CD4-positive, alpha-beta T cell treated with Interleukin-4 for 1 hour (primary cell): Measurements from ENCODE around the gene PARN.
A peak's percentile ranks its signal among the peaks of the same experiment; 100 is the strongest.
"Not testable (repeated sequence)": the region's sequence is repeated elsewhere in the genome, so short reads cannot be mapped to it uniquely, and the experiment has no call there.

Source experiments
- DNase-seq, 2 donors: peaks; one replicate each; pipeline ENCODE4 v3.0.0-alpha.2; 2020 to 2022

The PARN gene

DNA sequence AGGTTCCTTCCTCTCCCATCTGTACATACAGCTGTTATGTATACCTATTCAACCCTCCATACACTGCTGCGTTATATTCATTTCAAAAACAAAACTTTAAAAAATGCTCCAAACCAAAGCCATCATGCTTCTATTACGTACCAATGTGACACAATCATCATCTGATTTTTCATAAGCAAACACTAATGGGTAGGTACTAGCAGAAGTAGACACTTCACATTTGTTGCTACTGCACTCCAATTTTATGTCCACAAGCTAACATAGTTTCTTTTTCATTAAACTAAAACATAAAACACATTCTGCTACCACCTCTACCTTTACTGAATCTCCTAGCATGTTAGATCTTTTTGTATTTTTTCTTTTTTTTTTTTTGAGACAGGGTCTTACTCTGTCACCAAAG lies 57.5 kb downstream of the PARN start:
- DNase-seq, result no peak

DNA sequence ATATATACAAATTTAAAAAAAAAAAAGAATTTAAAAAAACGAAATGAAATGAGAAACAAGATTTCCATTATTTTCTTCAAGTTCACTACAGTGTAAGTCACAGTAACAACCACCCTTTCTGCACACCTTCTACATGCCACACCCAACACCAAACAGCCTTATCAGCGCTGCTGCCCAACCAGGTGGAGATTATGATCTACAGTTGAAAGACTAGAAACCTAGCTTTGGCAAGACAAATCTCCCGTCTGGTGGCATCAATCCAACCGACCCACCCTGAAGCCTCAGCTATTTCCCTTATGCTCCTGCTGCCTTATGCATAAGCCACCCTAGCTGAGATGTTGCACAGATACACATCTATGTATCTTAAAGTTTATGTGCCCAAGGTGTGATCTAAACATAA lies 60.8 kb downstream of the PARN start:
- no peak for DNase-seq

DNA sequence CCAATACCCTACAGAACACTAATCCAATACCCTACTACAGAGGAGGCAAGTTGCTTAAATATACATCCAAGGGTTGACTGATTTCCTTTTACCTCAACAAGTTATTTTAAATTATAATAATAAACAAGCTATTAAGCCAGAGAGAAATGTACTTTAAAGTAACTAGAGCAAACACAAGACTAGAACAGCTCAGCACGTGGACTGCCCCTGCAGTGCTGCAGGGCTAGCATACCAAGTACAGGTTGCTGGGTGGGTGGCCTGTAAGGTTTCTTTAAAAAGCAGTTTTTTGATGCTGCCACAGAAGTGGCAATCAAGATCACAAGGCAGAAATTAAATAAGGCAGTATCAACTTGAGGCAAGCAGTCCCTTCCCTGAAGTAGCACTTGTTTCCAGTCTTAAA lies 63.5 kb downstream of the PARN start:
- DNase-seq, result no peak

DNA sequence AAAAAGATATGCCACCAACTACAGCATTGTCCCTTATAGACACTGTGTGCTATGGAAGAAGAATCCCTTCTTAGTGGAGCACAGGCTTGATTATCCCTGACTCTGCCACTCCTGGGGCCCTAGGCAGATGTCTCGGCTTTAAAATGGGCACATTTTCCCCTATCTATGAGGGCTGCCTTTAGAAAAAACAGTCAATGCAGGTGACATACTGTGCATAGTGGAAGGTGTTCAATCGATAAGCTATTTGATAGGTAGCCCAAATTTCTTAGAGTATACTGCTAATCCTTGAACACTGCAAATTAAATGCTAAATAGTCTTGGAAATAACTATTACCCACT lies 64.4 kb downstream of the PARN start:
- DNase-seq, result no peak

DNA sequence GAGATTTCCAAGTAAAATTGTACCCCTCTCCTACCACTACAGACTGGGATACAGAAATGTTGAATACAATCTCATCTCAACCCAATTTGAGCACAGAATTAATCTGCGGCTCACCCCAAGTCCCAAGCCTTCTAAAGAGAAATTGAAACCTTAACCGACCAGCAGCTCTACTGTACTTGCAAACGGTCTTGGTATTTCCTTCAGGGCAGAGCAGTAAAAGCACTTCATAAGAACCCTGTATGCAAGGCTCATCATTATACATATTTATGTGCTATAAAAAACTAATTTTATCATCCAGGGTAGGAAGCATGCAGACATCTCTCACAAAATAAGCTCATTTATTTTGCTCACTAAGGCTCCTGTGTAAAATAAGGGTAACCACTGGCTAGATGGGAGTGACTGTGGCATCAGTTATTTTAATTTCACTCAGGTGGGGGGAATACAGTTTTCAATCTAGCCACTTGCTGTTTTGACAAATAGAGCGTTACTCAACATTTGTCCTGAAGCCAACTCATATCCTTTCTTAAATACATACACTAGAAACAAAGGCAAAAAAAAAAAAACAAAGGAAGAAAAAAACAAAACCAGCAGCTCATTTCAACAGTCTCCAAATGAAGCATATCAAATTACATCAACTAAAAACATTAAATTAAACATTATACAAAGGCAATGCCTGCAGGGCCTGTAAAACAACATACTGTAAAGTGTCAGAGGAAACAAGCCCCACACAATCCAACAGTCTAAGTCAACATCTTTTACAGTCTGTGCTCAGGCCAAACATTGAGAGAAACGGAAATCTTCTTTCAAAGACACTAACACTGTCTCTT lies 65.0 kb downstream of the PARN start:
- DNase-seq, result no peak

DNA sequence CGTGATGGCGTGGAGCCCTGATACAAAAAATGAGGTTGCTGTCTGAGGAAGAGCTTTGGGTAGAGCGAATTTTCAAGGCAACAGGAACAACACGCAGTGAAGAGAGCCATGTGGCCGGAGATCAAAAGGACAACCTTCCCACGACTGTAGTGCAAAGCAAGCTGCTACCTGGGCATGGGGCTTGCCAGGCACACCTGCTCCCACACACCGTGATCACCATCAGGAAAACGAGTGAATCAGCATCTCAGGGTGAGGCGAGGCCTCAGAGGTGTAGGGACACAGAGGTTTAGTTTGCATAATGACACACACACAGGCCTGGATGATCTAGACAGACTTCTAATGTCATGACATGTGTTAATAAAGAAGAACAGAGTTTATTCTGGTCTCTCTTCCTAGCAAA lies 65.7 kb downstream of the PARN start:
- no peak for DNase-seq

DNA sequence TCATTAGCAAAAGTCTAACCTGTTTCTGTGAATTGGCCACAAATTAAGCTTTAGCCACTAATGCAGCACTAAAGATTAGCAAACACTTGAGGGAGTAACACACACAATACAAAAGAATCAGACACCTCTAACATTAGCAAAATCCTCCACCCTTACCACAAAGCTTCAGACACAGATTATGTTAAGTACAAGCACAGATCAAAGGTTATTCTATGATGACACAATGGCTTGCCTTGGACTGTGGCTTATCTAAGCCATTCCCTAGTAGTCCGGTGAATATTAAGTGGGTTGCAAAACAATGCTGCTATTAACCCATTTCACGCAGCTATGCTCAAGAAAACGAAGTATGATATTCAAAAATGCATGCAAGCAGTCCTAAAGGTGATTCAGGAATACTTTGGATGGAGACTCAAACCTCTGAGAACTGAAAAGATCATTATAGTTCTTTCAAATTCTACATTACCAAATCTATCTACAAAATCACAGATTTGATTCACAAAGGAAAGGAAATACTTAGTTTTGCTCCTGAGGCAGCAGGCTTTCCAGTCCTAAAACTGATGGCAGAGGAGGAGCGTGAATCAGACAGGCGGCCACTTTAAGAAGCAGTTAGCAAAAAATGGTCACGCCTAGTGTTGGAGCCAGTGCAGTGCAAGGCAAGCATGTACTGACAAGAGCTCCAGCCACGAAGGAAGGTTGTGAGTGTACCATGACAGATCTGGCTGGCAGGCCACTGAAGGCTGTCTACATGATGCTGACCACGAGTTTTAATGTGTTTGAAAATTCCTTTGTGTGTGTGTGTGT lies 67.2 kb downstream of the PARN start:
- no peak for DNase-seq

DNA sequence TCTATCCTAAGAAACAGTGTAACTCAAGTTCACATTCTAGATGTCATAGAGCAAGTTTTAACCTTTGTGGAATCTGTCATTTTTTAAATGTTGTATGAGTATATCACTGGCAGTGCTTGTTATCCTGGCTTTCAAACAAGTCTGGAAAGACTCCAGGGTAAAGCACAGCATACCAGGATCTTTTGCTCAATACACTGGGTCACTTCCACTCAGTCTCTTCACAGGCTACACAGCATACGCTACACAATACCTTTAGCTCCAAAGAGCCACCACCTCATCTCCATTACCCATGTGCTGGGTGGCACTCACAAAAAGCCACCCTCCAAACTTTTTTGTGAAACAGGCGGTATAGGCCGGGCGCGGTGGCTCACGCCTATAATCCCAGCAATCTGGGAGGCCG lies 69.5 kb downstream of the PARN start:
- no peak for DNase-seq

DNA sequence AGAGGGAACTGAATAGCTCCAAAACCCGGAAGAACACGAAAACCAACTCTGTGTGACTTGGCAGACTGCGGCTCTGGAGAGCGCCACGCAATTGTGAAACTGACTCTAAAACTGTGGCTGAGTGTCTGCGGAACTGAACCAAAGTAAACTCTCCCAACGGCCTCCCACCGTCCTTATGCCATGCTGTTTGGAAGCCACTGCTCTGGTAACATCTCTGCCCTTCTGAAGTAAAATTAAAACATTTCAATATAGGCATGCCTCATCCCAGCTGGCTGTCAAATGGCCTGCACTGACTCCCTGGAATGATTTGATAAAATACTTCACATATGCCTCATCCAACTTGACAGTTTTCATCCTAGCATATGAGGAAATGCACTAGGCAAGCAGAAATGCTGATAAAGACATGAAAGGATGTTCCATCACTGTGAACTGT lies 70.2 kb downstream of the PARN start:
- DNase-seq, result no peak

DNA sequence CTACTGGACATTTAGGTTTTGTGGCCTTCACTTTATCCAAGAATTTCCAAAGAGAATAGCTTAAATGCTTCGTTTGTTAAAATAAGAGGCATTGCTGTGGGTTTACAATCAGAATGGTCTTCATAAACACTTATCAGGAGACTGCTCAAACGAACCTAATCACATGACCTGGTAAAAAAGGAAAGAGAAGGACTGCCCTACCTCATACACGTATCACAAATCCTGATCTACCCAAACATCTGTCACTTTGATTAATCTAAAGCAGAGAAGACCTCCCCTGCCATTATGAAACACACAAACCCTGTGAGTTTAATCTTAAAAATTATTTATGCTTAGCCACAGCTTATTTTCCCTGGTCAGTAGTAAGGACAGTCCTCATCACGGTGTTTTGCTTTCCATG lies 76.6 kb downstream of the PARN start:
- no peak for DNase-seq

DNA sequence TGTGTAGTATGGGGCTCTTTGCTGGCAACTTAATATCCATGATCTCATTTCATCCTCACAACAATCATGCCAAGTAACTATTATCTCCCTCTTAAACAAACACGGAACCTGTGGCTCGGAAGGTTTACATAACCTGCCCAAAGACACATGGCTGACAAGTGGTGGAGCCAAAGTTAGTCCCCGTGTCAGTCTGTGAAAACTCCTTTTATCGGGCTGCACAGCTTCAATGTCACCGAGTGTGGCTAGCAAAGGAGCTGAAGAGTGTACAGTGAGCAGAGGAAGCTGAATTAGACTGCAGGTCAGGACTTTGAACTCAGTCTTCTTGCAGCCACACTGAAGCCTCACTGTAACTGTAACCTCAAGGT lies 80.3 kb downstream of the PARN start:
- DNase-seq, result no peak

DNA sequence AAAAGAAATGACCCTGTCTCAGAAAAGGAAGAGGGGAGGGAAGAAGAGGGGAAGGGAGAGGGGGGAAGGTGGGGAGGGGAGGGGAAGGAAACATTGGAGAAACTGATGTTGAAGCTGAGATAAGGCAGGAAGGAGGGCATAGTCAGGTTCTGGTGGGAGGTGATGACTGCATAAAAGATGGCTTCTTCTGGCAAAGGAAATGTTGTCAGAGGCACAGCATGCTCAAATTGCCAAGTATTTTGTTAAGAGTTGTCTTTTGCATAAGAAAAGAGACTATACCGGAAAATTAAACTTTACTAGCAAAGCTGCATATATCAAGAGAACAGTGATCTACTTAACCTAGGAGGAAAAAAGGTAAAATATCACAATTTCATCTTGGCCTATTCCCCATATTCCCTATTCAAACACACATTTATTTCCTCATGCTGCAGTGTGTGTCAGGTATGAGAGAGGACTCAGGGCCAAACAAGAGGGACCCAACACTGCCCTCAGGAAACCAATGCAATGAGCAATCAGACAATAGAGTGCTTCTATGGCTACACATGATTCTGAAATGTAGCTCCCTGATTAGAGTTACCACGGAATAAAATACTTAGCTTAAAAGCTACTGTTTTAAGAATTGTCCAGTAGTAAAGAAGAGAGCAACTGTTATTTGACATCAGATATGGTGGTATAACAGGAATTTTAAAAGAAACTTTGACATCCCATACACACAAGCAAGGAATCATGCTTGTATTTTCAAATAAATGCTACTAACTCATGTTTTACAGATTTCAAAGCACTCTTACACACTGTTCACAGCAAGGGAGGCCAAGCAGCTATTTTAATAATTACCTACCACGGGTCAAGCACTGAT lies 80.9 kb downstream of the PARN start:
- DNase-seq, result no peak

DNA sequence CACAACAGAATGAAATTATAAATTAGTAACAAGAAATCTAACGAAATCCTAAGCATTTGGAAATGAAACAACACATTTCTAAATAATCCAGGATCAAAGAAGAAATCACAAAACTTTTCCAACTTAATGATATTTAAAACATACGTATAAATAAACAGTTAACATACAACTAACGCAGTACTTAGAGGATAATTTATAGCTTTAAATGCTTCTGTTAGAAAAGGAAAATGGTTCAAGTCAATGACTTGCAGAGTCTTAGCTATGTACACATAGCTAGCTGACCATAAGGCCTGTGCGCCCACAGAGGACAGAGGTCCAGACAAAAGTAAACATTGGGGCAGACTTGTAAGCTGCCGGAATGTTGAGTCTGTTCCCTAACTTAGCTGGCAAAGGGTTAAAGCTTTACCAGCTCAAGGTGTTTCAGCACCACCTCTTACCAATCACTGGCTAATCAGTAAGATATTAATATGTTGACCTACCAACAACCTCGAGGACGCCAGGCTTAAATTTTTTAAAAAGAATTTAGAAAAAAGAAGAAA lies 84.6 kb downstream of the PARN start:
- DNase-seq, result no peak

DNA sequence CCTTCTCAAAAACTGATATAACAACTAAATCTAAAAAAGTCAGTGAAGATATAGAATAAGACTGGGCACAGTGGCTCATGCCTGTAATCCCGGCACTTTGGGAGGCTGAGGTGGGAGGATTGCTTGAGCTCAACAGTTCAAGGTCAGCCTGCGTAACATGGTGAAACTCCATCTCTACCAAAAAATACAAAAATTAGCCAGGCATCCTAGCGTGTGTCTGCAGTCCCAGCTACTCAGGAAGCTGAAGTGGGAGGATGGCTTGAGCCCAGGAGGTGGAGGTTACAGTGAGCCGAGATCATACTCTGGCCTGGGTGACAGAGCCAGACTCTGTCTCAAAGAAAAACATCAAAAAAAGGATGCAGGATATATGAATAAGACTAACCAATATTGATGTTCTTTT lies 85.2 kb downstream of the PARN start:
- DNase-seq, result not testable (repeated sequence)

DNA sequence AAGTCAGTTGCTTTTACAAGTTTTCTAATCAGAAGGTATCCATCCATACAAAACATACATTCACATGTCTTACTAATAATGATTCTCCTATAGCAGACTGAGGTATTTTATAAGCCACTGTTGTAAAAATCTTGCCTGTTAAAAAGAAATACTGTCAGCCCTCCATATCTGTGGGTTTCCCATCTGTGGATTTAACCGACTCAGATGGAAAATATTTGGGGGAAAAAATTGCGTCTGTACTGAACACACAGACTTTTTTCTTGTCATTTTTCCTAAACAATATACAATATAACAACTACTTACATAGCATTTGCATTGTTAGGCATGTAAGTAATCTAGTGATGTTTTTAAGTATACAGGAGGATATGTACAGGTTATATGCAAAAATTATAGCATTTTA lies 90.4 kb downstream of the PARN start:
- no peak for DNase-seq

DNA sequence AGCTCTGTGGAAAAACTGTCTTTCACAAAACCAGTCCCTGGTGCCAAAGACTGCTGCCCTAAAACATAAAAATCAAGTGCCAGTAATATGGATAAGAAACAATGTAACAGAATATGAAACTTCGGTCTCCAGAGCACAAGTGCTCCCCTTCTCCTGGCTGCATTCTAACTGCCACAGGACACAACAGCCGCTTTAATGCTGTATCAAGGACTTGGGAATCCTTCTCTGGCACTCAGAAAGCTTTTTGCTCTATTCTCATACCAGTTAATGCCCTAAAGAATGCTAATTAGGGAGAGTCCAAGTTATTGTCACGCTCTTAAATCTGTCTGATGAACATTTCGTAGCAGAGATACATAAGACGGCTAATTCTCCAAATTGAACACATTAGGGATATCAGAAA lies 90.9 kb downstream of the PARN start:
- no peak for DNase-seq

DNA sequence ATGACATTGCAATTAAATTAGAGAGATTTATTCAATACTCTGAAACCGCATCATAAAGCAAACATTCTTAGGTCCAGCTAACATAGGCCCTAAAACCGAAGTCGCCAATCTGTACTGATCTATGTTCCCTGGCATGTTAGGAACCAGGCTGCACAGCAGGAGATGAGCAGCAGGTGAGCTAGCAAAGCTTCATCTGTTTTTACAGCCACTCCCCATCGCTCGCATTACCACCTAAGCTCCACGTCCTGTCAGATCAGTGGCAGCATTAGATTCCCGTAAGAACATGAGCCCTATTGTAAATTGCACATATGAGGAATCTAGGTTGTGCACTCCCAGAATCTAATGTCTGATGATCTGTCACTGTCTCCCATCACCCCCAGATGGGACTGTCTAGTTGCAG lies 91.5 kb downstream of the PARN start:
- no peak for DNase-seq

DNA sequence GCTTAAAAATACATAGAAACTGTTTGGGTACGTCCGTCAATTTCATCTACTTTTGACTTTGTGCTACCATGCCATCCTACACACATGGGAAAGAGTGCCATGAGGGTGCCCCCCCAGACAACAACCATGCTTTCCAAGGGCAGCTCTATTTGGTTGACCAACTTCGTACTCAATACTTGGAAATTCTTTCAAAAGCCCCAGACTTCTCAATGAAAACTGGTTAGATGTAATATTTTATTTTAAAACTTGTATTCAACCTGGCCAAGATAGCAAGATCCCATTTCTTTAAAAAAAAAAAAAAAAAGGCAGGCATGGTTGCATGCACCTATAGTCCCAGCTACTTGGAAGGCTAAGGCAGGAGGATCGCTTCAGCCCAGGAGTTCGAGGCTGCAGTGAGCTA lies 98.4 kb downstream of the PARN start:
- no peak for DNase-seq

DNA sequence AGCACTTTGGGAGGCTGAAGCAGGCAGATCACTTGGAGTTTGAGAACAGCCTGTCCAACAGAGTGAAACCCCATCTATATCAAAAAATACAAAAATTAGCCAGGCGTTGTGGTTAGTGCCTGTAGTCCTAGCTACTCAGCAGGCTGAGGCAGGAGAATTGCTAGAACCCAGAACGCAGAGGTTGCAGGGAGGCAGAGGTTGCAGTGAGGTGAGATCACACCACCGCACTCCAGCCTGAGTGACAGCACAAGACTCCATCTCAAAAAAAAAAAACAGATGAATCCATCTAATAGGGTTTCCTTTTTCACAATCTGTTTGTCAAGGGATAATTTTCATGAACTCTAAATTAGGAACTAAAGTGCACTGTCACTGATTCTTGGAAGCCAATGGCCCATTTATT lies 99.0 kb downstream of the PARN start:
- DNase-seq, result no peak

DNA sequence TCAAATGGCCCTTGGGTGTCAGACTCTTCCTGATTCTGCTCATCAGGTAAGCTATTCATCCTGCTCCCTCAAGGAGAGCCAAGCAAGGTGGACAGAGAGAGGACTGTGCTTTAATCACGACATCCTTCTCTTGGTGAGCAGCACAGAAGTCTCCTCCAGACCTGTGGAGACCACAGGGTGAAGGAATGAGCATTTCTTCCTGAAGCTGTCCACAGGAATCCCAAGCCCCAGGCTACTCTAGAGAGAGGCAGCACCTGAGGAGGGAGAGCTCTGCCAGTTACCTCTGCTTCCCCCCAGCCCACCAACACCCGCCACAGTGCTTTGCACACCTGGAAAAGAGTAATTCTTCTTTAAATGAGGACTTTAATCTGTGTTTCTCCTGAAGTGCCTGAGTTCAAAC lies 100.0 kb downstream of the PARN start:
- DNase-seq, result no peak

DNA sequence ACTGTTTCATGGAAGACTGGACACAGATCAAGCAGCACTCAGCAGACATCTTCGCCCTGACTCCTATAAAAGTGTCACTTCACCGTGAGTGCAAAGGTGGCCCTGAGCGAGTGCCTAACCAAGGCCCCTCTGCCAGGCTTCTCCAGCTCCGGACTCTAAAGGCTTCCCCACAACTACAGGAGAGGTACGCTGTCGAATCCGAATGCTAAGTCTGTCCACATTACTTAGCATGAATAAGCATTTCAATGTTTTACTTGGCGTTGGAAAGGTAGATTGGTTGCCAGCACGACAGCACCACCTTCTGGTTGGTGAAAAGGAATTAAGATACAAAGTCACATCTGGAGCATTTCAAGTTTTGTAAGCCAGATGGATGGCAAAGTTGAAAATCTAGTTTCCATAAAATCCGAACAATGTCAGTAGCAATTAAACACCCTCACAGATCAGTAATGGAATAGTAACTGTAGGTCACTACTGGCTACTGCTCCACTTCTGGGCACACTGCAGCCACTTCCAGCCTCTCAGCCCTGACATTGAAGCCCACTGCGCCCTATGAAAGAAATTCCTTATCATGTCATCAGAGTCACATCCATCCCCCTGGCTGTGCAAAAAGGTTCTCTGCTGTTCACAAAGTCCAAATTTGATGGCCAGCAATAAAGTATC lies 100.9 kb downstream of the PARN start:
- DNase-seq, result peak; percentile 55 to 57

DNA sequence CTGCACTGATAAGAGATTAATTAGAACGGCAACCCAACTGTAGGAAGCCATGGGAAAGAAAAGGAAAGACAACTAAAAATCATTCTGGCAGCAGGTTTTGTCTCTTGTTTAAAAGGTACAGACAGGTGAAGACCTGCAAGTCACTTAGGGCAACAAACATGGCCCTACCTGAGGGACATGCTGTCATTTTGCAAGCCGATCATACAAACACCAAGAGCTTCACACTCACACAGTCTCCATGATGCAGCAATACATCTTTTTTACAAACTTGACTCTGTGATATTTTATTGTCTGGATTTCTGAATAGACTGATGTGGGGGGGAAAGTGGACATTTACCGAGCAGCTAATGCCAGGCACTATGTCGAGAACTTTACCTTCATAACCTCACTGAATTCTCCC lies 101.8 kb downstream of the PARN start:
- DNase-seq, result no peak
